GM23338 (cell line): ENCODE measurements around the gene SEPTIN3. TPM values are rescaled to one million over a fixed set of nuclear protein-coding genes. Genes with fewer than 3 reads are reported as not detected.

Experiments
- ATAC-seq: fragments of 200-7000 bp; cut with Tn5 transposase; 3 replicates; pipeline ENCODE4 v1.9.1; 2020
- DNase-seq: peaks from one replicate; pipeline ENCODE4 v3.0.0-alpha.2; 2015; ENCODE audit warnings: low spot score
- H2AFZ ChIP-seq: fragments of 200-600 bp; sonication (generic); 2 replicates; pipeline ENCODE4 v1.8.0; 2016; ENCODE audit warnings: antibody characterized with exemption, mild to moderate bottlenecking, moderate library complexity
- H3F3A ChIP-seq: fragments of 200-600 bp; sonication (generic); replicated peaks from 2 replicates; pipeline ENCODE4 v1.8.0; 2017; ENCODE audit warnings: antibody characterized with exemption, mixed run types, low read depth
- H3K27ac ChIP-seq: fragments of 200-600 bp; sonication (generic); 2 replicates; pipeline ENCODE4 v1.6.1; 2016; ENCODE audit warnings: low read depth
- H3K27me3 ChIP-seq: fragments of 200-600 bp; sonication (generic); 2 replicates; pipeline ENCODE4 v1.8.0; 2016; ENCODE audit warnings: mild to moderate bottlenecking, mixed run types, moderate library complexity; ENCODE audit not compliant: insufficient read depth
- H3K36me3 ChIP-seq: fragments of 200-600 bp; sonication (generic); 2 replicates; pipeline ENCODE4 v1.8.0; 2016; ENCODE audit warnings: mild to moderate bottlenecking; ENCODE audit not compliant: insufficient read depth
- H3K4me1 ChIP-seq: fragments of 200-600 bp; sonication (generic); 2 replicates; pipeline ENCODE4 v1.8.0; 2016; ENCODE audit warnings: mild to moderate bottlenecking, moderate library complexity; ENCODE audit not compliant: insufficient read depth
- H3K4me2 ChIP-seq: fragments of 200-600 bp; sonication (generic); 2 replicates; pipeline ENCODE4 v1.7.1; 2017; ENCODE audit warnings: mixed run types
- H3K4me3 ChIP-seq: fragments of 200-600 bp; sonication (generic); 2 replicates; pipeline ENCODE4 v1.6.1; 2016; ENCODE audit warnings: mixed run types
- H3K79me2 ChIP-seq: fragments of 200-600 bp; sonication (generic); replicated peaks from 2 replicates; pipeline ENCODE4 v1.8.0; 2017; ENCODE audit warnings: mild to moderate bottlenecking; ENCODE audit not compliant: insufficient read depth
- H3K9me2 ChIP-seq: fragments of 200-600 bp; sonication (generic); 2 replicates; pipeline ENCODE4 v1.8.0; 2017; ENCODE audit not compliant: insufficient read depth
- H4K20me1 ChIP-seq: fragments of 200-600 bp; sonication (generic); replicated peaks from 2 replicates; pipeline ENCODE4 v1.8.0; 2017; ENCODE audit warnings: mild to moderate bottlenecking; ENCODE audit not compliant: insufficient read depth
- H3K27ac Mint-ChIP-seq: 2 replicates; pipeline ENCODE4 v1.8.0; 2020; ENCODE audit warnings: inconsistent platforms, mild to moderate bottlenecking, moderate library complexity, mixed read lengths
- H3K27me3 Mint-ChIP-seq: 3 replicates; pipeline ENCODE4 v1.8.0; 2022; ENCODE audit warnings: low read depth, mild to moderate bottlenecking, moderate library complexity, mixed read lengths, inconsistent platforms; ENCODE audit not compliant: insufficient read depth, poor library complexity
- H3K36me3 Mint-ChIP-seq: 3 replicates; pipeline ENCODE4 v1.8.0; 2021; ENCODE audit warnings: low read depth, mild to moderate bottlenecking, inconsistent platforms, moderate library complexity, mixed read lengths
- H3K4me1 Mint-ChIP-seq: 3 replicates; pipeline ENCODE4 v1.8.0; 2020; ENCODE audit warnings: mild to moderate bottlenecking, inconsistent platforms, mixed read lengths
- H3K4me3 Mint-ChIP-seq: 3 replicates; pipeline ENCODE4 v1.8.0; 2021; ENCODE audit warnings: moderate library complexity, mild to moderate bottlenecking, inconsistent platforms, mixed read lengths
- H3K9me3 Mint-ChIP-seq: 3 replicates; pipeline ENCODE4 v1.8.0; 2020; ENCODE audit warnings: moderate library complexity, mild to moderate bottlenecking, inconsistent platforms, mixed read lengths
- CTCF ChIP-seq, 2 experiments: fragments of 200-600 bp in 1 of 2; sonication (generic) in 1 of 2; conservative IDR thresholded peaks; 2 replicates each; pipeline versions ENCODE4 v1.5.1 to v1.6.1; 2016 to 2017; ENCODE audit warnings: antibody characterized with exemption in 2 of 2, low read depth in 2 of 2, mild to moderate bottlenecking in 2 of 2, moderate library complexity in 1 of 2
- EZH2 ChIP-seq: fragments of 200-600 bp; sonication (generic); IDR thresholded peaks from one replicate; pipeline ENCODE4 v1.8.0; 2017; ENCODE audit warnings: antibody characterized with exemption, mild to moderate bottlenecking, low read depth; ENCODE audit not compliant: unreplicated experiment
- JUNB ChIP-seq: IDR thresholded peaks from one replicate; pipeline ENCODE4 v1.6.1; 2016; ENCODE audit warnings: antibody characterized with exemption; ENCODE audit not compliant: unreplicated experiment
- POLR2AphosphoS5 ChIP-seq: IDR thresholded peaks from 2 replicates; pipeline ENCODE4 v1.6.1; 2016; ENCODE audit warnings: antibody characterized with exemption, low read depth
- ZNF114 ChIP-seq: fragments of 250-450 bp; sonication (Bioruptor Pico); IDR thresholded peaks from 2 replicates; pipeline ENCODE4 v1.5.0; 2020; ENCODE audit warnings: mild to moderate bottlenecking, moderate library complexity
- ZNF462 ChIP-seq: fragments of 250-450 bp; sonication (Bioruptor Pico); IDR thresholded peaks from 2 replicates; pipeline ENCODE4 v1.5.0; 2020; ENCODE audit warnings: mild to moderate bottlenecking, moderate library complexity
- polyA plus RNA-seq: library from polyadenylated mRNA; unstranded; fragments of >200 nt; fragmentation: Nextera tagmentation; extraction: Ambion mirVana; gene quantifications from 2 replicates; pipeline ENCODE4 v1.2.1, GENCODE V29; 2016
- total RNA-seq: library from RNA; depleted of rRNA; stranded (reverse); fragments of >200 nt; shearing (Covaris generic); gene quantifications from 2 replicates; pipeline ENCODE4 v1.2.3, GENCODE V29; 2014

Gene SEPTIN3
- total and polyA plus RNA-seq, 2 experiments from 2014 or later, result 16.4 to 28.4 TPM

GRCh38 chr22:41936894-41937169 is 32.4 kb upstream of the SEPTIN3 start (continued):
- TF ChIP-seq ZNF462 (CRISPR knock-in tag) (no peak), JUNB (no peak), POLR2AphosphoS5 (no peak), EZH2 (no peak)

DNA sequence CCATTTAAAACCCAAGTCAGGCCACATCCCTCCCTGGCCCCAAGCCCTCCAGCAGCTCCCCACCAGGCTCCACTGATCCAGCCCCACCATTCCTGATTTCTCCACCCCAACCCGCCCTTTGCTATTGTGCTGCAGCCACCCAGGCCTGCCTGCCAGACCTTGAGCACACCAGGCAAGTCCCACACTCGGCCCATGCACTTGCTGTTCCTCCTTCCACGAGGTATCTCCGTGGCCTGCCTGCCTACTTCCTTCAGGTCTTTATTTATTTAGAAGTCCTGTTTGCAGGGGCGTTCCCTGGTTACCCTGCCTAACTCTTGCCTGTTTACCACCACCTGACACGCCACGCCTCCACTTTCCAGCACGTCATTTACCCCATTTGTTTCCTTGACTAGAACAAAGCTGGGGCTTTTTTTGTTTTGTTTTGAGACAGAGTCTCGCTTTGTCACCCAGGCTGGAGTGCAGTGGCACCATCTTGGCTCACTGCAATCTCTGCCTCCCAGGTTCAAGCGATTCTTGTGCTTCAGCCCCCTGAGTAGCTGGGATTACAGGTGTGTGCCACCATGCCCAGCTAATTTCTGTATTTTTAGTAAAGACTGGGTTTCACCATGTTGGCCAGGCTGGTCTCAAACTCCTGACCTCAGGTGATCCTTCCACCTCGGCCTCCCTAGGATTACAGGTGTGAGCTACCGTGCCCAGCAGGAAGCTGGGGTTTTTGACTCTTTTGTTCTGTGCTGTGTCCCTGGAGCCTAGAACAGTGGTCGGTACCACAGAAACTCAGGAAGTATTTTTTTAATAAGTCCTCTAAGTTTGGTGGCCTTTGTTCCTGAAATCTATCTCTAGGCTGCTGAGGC is 29.0 kb upstream of the SEPTIN3 start:
- no peak overlapping the region for H3K4me3 Mint-ChIP-seq
- H3K27ac ChIP-seq, result 0 out of 2 replicates have a peak overlapping the region, but pooled peaks have one; percentile 66
- TF ChIP-seq ZNF462 (CRISPR knock-in tag) (no peak), CTCF (conservative IDR thresholded peaks at IDR 0.05; ENCODE audit: low read depth in 2 of 2) (no peak), POLR2AphosphoS5 (no peak), JUNB (no peak), ZNF114 (no peak), EZH2 (no peak)

More for the DNA sequence above, 29.0 kb upstream of the SEPTIN3 start:
- DNase-seq (peak; percentile 34), ATAC-seq (peak; percentile 12; the same call in 2 of the 3 replicates)
- H3K4me1 Mint-ChIP-seq, result peaks cover 13% of the 10 kb centered on the region
- H3K36me3 ChIP-seq, result peaks cover 14% of the 10 kb centered on the region; the same call in 1 of the 2 replicates
- peaks cover 14% of the 10 kb centered on the region for H3K4me1 ChIP-seq
- H3K36me3 Mint-ChIP-seq, result peaks cover 80% of the 10 kb centered on the region
- no peaks in the 10 kb centered on the region for H3K9me3 Mint-ChIP-seq
- H3K4me3 ChIP-seq, result no peak overlapping the region
- peaks cover 36% of the 10 kb centered on the region for H3F3A ChIP-seq
- H3K27me3 Mint-ChIP-seq, result peaks cover 10% of the 10 kb centered on the region
- H3K79me2 ChIP-seq, result peaks cover 3% of the 10 kb centered on the region
- H3K4me2 ChIP-seq, result no peak overlapping the region
- H3K27me3 ChIP-seq, result no peaks in the 10 kb centered on the region
- no peak overlapping the region for H2AFZ ChIP-seq
- H3K9me2 ChIP-seq, result no peaks in the 10 kb centered on the region
- H4K20me1 ChIP-seq, result peaks cover 28% of the 10 kb centered on the region
- H3K27ac Mint-ChIP-seq, result peak overlapping the region; percentile 71
